Measurements from ENCODE around the gene PLCL1. TPM values are rescaled to one million over a fixed set of nuclear protein-coding genes. Genes with fewer than 3 reads are reported as not detected.

The PLCL1 gene
- polyA plus RNA-seq, 1 of the 3 experiments (the other 2 are of a cell fraction): 7.7 TPM

DNA sequence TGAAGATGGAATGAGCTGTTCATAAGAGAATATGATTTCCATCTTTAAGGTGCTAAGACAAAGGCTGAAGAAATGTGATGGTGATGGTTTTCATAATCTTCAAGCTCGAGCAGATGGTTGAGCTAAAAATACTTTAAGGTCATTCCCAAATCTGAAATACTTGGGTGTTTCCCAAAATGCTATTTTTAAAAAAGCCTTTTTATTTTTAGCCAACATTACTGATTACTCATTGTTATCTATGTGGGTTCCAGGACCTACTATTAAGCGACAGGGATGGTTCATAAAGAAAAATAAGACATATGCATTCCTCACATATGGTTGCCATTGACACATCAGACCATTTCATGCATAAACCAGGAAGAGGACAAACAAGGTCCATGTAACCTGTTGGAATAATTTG is 298.5 kb downstream of the PLCL1 start:
- DNase-seq: no peak
- H2AFZ ChIP-seq (ENCODE audit: low read depth): no peak overlapping the region
- no peaks in the 10 kb centered on the region for H4K20me1 ChIP-seq (ENCODE audit: insufficient read depth)
- WGBS (ENCODE audit: low lambda C conversion rate): 72% methylated on average over 2 of the region's 2 CpGs
- no peaks in the 10 kb centered on the region for H3K9me2 ChIP-seq
- ChIA-PET POLR2A (no interaction called here), CTCF (interaction anchor here (0.7 kb wide), 1 partner anchor 9 kb away, joined by 3 read pairs; no protein-coding TSS in a partner anchor)
- no peak overlapping the region for H3K4me3 ChIP-seq (ENCODE audit: low read depth in 2 of 2, low read length in 1 of 2)
- no peak overlapping the region for H3K27ac ChIP-seq (ENCODE audit: low read depth in 2 of 2, low read length in 1 of 2)
- H3K27me3 ChIP-seq (ENCODE audit: insufficient read depth): no peaks in the 10 kb centered on the region
- H3K4me2 ChIP-seq: no peak overlapping the region
- H3K9me3 ChIP-seq: no peaks in the 10 kb centered on the region; the same call in 1 of the 2 replicates
- peaks cover 0 to 45% of the 10 kb centered on the region in 2 experiments for H3K36me3 ChIP-seq (replicated peaks in 1 of 2; ENCODE audit: control insufficient read depth in 1 of 2, insufficient read depth in 2 of 2, low read length in 1 of 2)
- TF ChIP-seq TAF1 (IDR thresholded peaks at IDR 0.05; ENCODE audit: borderline replicate concordance, low read depth, low read length) (no peak), EZH2phosphoT487 (IDR thresholded peaks at IDR 0.05; ENCODE audit: borderline replicate concordance, low read depth) (no peak), JUND (IDR thresholded peaks at IDR 0.05) (no peak)
- TF ChIP-seq, protein P1, sequence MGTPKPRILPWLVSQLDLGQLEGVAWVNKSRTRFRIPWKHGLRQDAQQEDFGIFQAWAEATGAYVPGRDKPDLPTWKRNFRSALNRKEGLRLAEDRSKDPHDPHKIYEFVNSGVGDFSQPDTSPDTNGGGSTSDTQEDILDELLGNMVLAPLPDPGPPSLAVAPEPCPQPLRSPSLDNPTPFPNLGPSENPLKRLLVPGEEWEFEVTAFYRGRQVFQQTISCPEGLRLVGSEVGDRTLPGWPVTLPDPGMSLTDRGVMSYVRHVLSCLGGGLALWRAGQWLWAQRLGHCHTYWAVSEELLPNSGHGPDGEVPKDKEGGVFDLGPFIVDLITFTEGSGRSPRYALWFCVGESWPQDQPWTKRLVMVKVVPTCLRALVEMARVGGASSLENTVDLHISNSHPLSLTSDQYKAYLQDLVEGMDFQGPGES (IDR thresholded peaks at IDR 0.05; ENCODE audit: low read depth, low read length): no peak
- TF ChIP-seq, protein P2, sequence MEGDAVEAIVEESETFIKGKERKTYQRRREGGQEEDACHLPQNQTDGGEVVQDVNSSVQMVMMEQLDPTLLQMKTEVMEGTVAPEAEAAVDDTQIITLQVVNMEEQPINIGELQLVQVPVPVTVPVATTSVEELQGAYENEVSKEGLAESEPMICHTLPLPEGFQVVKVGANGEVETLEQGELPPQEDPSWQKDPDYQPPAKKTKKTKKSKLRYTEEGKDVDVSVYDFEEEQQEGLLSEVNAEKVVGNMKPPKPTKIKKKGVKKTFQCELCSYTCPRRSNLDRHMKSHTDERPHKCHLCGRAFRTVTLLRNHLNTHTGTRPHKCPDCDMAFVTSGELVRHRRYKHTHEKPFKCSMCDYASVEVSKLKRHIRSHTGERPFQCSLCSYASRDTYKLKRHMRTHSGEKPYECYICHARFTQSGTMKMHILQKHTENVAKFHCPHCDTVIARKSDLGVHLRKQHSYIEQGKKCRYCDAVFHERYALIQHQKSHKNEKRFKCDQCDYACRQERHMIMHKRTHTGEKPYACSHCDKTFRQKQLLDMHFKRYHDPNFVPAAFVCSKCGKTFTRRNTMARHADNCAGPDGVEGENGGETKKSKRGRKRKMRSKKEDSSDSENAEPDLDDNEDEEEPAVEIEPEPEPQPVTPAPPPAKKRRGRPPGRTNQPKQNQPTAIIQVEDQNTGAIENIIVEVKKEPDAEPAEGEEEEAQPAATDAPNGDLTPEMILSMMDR (IDR thresholded peaks at IDR 0.05): no peak
- peaks cover 5% of the 10 kb centered on the region for H3F3A ChIP-seq (replicated peaks; ENCODE audit: insufficient read depth)
- peaks cover 3 to 5% of the 10 kb centered on the region in 2 experiments; a peak in 3 of 4 replicates for H3K4me1 ChIP-seq (ENCODE audit: control insufficient read depth in 1 of 2, insufficient read depth in 2 of 2, low read depth in 1 of 2, low read length in 1 of 2)
- no peak overlapping the region for H3K9ac ChIP-seq
- no peaks in the 10 kb centered on the region for H3K79me2 ChIP-seq (ENCODE audit: insufficient read depth)

DNA sequence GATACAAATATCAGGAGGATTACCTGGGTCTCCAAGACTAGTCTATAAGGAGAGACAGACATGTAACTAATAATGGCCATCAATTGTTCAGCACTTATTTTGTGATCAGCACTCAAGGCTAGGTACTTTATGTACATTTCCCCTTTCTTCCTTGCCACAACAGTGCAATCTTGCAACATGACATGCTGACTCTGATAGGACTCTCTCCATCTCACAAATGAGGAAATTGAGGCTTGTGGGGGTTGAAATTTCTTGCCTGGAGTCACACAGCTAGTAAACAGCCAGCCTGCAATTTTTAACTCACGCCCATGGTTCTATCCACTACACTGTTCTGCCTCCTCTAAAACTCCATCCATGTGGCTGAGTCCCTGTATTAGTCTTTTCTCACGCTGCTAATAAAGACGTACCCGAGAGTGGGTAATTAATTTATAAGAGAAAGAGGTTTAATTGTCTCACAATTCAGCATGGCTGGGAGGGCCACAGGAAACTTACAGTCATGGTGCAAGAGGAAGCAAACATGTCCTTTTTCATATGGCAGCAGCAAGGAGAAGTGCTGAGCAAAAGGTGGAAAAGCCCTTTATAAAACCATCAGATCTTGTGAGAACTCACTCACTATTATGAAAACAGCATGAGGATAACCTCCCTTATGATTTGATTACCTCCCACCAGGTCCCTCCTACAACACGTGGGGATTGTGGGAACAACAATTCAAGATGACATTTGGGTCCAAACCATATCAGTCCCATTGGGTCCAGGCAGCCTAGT is 302.4 kb downstream of the PLCL1 start:
- no peak for DNase-seq
- no peak overlapping the region for H3K27ac ChIP-seq (ENCODE audit: low read depth in 2 of 2, low read length in 1 of 2)
- H3K27me3 ChIP-seq (ENCODE audit: insufficient read depth): no peaks in the 10 kb centered on the region
- H3K9me2 ChIP-seq: no peaks in the 10 kb centered on the region
- no peak overlapping the region for H2AFZ ChIP-seq (ENCODE audit: low read depth)
- no peaks in the 10 kb centered on the region for H3K4me1 ChIP-seq (ENCODE audit: control insufficient read depth in 1 of 2, insufficient read depth in 2 of 2, low read depth in 1 of 2, low read length in 1 of 2)
- H3K79me2 ChIP-seq (ENCODE audit: insufficient read depth): no peaks in the 10 kb centered on the region
- H4K20me1 ChIP-seq (ENCODE audit: insufficient read depth): no peaks in the 10 kb centered on the region
- no peak overlapping the region for H3K4me2 ChIP-seq
- H3K9ac ChIP-seq: no peak overlapping the region
- peaks cover 0 to 47% of the 10 kb centered on the region in 2 experiments for H3K36me3 ChIP-seq (replicated peaks in 1 of 2; ENCODE audit: control insufficient read depth in 1 of 2, insufficient read depth in 2 of 2, low read length in 1 of 2)
- H3K9me3 ChIP-seq: no peaks in the 10 kb centered on the region; the same call in 1 of the 2 replicates
- TF ChIP-seq MEF2A (IDR thresholded peaks at IDR 0.05; ENCODE audit: borderline replicate concordance, low read depth) (no peak), TEAD4 (IDR thresholded peaks at IDR 0.05; ENCODE audit: borderline replicate concordance, insufficient read depth) (no peak), FOXJ3 (CRISPR knock-in tag; IDR thresholded peaks at IDR 0.05) (no peak), RAD21 (IDR thresholded peaks at IDR 0.05; ENCODE audit: low read length) (no peak), SMC3 (IDR thresholded peaks at IDR 0.05; ENCODE audit: low read depth, low read length) (no peak), NRF1 (IDR thresholded peaks at IDR 0.05; ENCODE audit: low read depth, low read length) (no peak)
- TF ChIP-seq, protein P3, sequence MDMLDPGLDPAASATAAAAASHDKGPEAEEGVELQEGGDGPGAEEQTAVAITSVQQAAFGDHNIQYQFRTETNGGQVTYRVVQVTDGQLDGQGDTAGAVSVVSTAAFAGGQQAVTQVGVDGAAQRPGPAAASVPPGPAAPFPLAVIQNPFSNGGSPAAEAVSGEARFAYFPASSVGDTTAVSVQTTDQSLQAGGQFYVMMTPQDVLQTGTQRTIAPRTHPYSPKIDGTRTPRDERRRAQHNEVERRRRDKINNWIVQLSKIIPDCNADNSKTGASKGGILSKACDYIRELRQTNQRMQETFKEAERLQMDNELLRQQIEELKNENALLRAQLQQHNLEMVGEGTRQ (IDR thresholded peaks at IDR 0.05; ENCODE audit: borderline replicate concordance, low read depth, low read length): no peak
- TF ChIP-seq, protein P4, sequence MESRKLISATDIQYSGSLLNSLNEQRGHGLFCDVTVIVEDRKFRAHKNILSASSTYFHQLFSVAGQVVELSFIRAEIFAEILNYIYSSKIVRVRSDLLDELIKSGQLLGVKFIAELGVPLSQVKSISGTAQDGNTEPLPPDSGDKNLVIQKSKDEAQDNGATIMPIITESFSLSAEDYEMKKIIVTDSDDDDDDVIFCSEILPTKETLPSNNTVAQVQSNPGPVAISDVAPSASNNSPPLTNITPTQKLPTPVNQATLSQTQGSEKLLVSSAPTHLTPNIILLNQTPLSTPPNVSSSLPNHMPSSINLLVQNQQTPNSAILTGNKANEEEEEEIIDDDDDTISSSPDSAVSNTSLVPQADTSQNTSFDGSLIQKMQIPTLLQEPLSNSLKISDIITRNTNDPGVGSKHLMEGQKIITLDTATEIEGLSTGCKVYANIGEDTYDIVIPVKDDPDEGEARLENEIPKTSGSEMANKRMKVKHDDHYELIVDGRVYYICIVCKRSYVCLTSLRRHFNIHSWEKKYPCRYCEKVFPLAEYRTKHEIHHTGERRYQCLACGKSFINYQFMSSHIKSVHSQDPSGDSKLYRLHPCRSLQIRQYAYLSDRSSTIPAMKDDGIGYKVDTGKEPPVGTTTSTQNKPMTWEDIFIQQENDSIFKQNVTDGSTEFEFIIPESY (IDR thresholded peaks at IDR 0.05; ENCODE audit: borderline replicate concordance, low read depth): no peak
- TF ChIP-seq, protein P5, sequence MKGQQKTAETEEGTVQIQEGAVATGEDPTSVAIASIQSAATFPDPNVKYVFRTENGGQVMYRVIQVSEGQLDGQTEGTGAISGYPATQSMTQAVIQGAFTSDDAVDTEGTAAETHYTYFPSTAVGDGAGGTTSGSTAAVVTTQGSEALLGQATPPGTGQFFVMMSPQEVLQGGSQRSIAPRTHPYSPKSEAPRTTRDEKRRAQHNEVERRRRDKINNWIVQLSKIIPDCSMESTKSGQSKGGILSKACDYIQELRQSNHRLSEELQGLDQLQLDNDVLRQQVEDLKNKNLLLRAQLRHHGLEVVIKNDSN (IDR thresholded peaks at IDR 0.05; ENCODE audit: borderline replicate concordance, low read depth): no peak
- H3F3A ChIP-seq (replicated peaks; ENCODE audit: insufficient read depth): no peaks in the 10 kb centered on the region
- ChIA-PET CTCF (interaction anchor here (1.4 kb wide), 1 partner anchor 21 kb away, joined by 5 read pairs; no protein-coding TSS in a partner anchor), POLR2A (no interaction called here)
- WGBS (ENCODE audit: low lambda C conversion rate): 74% methylated on average over 5 of the region's 5 CpGs
- no peak overlapping the region for H3K4me3 ChIP-seq (ENCODE audit: low read depth in 2 of 2, low read length in 1 of 2)

All from SK-N-SH (cell line).